Prostate gland (tissue), 2 donors: ENCODE results near the gene ADI1. TPM values are rescaled to one million over a fixed set of nuclear protein-coding genes. Genes with fewer than 3 reads are reported as not detected.

Source experiments
- DNase-seq: peaks from one replicate; pipeline ENCODE4 v3.0.0-alpha.2; 2019; ENCODE audit warnings: low spot score
- H3K27ac ChIP-seq, 2 donors: fragments of 200-600 bp; sonication (generic); 2 replicates each; pipeline ENCODE4 v1.5.1; 2017 to 2019
- H3K27me3 ChIP-seq: fragments of 200-600 bp; sonication (generic); replicated peaks from 2 replicates; pipeline ENCODE4 v1.5.1; 2019; ENCODE audit not compliant: insufficient read depth
- H3K36me3 ChIP-seq, 2 donors: fragments of 200-600 bp; sonication (generic); 1 replicate in 1 of 2; 2 replicates in 1 of 2; pipeline versions ENCODE4 v1.5.1 to v1.8.1; 2017 to 2019
- H3K4me1 ChIP-seq: fragments of 200-600 bp; sonication (generic); replicated peaks from 2 replicates; pipeline ENCODE4 v1.5.1; 2019
- H3K4me3 ChIP-seq, 2 donors: fragments of 200-600 bp; sonication (generic); 2 replicates each; pipeline ENCODE4 v1.5.1; 2017 to 2019
- H3K9me3 ChIP-seq: fragments of 200-600 bp; sonication (generic); 2 replicates; pipeline ENCODE4 v1.5.1; 2017
- POLR2A ChIP-seq: fragments of 450-650 bp; IDR thresholded peaks from one replicate; pipeline ENCODE4 v1.6.1; 2016; ENCODE audit warnings: antibody characterized with exemption, mild to moderate bottlenecking
- POLR2AphosphoS5 ChIP-seq: sonication (generic); formaldehyde crosslinking; IDR thresholded peaks from one replicate; pipeline ENCODE4 v1.6.1; 2017; ENCODE audit warnings: antibody characterized with exemption
- WGBS: methylation state at CpG from one replicate; pipeline ENCODE4 v1.1.5; 2018; 5-methylcytosine and 5-hydroxymethylcytosine counted together
- intact Hi-C: fragments of 100-400 bp; cut with DNase I; formaldehyde crosslinking; loops from one replicate; pipeline ENCODE4 v1.14.2; 2022
- total RNA-seq, 2 donors: library from RNA; depleted of rRNA; stranded (reverse); fragments of >200 nt; gene quantifications; one replicate each; pipeline ENCODE4 v1.1.0, GENCODE V29; 2016
- TF ChIP-seq, protein P1 (sequence below), 4 experiments: fragments of 200-600 bp in 2 of 4; fragments of 450-650 bp in 2 of 4; sonication (generic) in 2 of 4; IDR thresholded peaks; 1 replicate in 3 of 4; 2 replicates in 1 of 4; pipeline ENCODE4 v1.5.1; 2016 to 2019; ENCODE audit warnings: antibody characterized with exemption in 4 of 4, mild to moderate bottlenecking in 2 of 4, moderate library complexity in 2 of 4

The ADI1 gene
- total RNA-seq, 2 donors from 2014 or later: 81.7 to 270 TPM

DNA sequence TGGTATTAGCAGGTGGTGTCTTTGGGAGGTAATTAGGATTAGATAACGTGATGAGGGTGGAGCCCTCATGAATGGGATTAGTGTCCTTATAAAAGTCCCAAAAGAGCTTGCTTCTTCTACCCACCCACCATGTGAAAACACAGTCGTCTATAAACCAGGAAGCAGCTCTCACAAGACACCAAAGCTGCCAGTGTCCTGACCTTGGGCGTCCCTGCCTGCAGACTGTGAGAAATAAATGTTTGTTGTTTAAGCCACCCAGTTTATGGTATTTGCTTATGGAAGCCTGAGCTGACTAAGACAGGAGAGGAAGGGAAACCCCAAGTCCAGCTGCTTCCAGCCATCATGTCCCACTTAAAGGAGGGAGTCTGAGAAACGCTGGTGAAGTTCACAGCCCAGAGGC lies 13.6 kb downstream of the ADI1 start:
- TF ChIP-seq POLR2A (no peak), POLR2AphosphoS5 (no peak)
- TF ChIP-seq, protein P1, sequence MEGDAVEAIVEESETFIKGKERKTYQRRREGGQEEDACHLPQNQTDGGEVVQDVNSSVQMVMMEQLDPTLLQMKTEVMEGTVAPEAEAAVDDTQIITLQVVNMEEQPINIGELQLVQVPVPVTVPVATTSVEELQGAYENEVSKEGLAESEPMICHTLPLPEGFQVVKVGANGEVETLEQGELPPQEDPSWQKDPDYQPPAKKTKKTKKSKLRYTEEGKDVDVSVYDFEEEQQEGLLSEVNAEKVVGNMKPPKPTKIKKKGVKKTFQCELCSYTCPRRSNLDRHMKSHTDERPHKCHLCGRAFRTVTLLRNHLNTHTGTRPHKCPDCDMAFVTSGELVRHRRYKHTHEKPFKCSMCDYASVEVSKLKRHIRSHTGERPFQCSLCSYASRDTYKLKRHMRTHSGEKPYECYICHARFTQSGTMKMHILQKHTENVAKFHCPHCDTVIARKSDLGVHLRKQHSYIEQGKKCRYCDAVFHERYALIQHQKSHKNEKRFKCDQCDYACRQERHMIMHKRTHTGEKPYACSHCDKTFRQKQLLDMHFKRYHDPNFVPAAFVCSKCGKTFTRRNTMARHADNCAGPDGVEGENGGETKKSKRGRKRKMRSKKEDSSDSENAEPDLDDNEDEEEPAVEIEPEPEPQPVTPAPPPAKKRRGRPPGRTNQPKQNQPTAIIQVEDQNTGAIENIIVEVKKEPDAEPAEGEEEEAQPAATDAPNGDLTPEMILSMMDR (IDR thresholded peaks at IDR 0.05): no peak
- DNase-seq: no peak
- no peaks in the 10 kb centered on the region for H3K4me1 ChIP-seq
- whole genome bisulfite sequencing: 65% methylated on average over 4 of the region's 4 CpGs
- peaks cover 0 to 2% of the 10 kb centered on the region in 2 donors for H3K36me3 ChIP-seq
- H3K4me3 ChIP-seq: no peak overlapping the region
- H3K27me3 ChIP-seq: no peaks in the 10 kb centered on the region
- intact Hi-C loops: no loop called here
- H3K27ac ChIP-seq: peak overlapping the region in 1 of 2 donors; percentile 6
- no peaks in the 10 kb centered on the region for H3K9me3 ChIP-seq

DNA sequence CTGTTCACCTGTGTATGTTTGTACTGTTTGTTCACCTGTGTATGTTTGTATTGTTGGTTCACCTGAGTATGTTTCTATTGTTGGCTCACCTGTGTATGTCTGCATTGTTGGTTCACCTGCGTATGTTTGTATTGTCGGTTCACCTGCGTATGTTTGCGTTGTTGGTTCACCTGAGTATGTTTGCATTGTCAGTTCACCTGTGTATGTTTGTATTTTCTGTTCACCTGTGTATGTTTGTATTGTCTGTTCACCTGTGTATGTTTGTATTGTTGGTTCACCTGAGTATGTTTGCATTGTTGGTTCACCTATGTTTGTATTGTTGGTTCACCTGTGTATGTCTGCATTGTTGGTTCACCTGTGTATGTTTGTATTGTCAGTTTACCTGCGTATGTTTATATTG lies 14.6 kb downstream of the ADI1 start:
- TF ChIP-seq POLR2A: no peak
- intact Hi-C loops: no loop called here
- Histone ChIP-seq H3K4me1 (no peaks in the 10 kb centered on the region), H3K27ac (no peak overlapping the region), H3K36me3 (peaks cover 2 to 8% of the 10 kb centered on the region in 2 donors), H3K27me3 (no peaks in the 10 kb centered on the region), H3K9me3 (no peaks in the 10 kb centered on the region), H3K4me3 (no peak overlapping the region)
- no peak for DNase-seq
- 75% methylated on average over 5 of the region's 5 CpGs for WGBS

DNA sequence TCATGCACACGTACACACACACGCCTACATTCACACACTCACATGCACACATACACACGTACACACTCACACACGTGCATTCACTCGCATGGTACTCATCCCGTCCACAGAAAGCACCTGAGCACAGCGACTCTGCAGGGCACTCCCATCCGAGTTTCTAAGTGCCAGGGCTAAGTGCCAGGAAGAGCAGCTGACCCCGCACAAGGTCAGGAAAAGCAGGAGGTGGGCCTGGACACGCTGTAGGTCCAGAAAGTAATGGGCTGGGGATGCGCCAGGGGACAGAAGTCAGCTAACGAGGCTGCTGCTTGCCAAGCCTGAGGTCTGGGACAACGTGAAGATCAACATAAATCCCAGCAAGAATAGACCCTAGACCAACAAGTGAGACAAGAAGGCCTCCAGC lies 15.8 kb downstream of the ADI1 start:
- DNase-seq: no peak
- no peak overlapping the region for H3K27ac ChIP-seq
- no peaks in the 10 kb centered on the region for H3K27me3 ChIP-seq
- TF ChIP-seq, protein P1 (IDR thresholded peaks at IDR 0.05): no peak
- TF ChIP-seq POLR2A (no peak), POLR2AphosphoS5 (no peak)
- WGBS: 88% methylated on average over 13 of the region's 13 CpGs
- peaks cover 2 to 8% of the 10 kb centered on the region in 2 donors for H3K36me3 ChIP-seq
- H3K9me3 ChIP-seq: no peaks in the 10 kb centered on the region
- no peaks in the 10 kb centered on the region for H3K4me1 ChIP-seq
- intact Hi-C loops: no loop called here
- no peak overlapping the region for H3K4me3 ChIP-seq

DNA sequence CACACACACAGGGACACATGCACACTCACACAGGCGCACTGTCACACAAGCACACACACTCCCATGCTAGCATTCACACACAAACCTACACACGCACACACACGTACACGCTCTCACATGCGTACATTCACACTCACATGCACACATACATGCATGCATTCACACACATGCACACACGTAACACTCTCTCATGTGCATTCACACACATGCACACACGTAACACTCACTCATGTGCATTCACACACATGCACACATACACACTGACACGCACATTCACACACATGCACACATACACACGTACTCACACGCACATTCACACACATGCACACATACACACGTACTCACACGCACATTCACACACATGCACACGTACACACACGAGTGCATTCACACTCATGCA lies 16.3 kb downstream of the ADI1 start:
- H3K9me3 ChIP-seq: no peaks in the 10 kb centered on the region
- no peaks in the 10 kb centered on the region for H3K4me1 ChIP-seq
- intact Hi-C loops: no loop called here
- peaks cover 2 to 8% of the 10 kb centered on the region in 2 donors for H3K36me3 ChIP-seq
- no peak overlapping the region for H3K27ac ChIP-seq
- TF ChIP-seq, protein P1 (IDR thresholded peaks at IDR 0.05): no peak
- TF ChIP-seq POLR2AphosphoS5 (no peak), POLR2A (no peak)
- 94% methylated on average over 14 of the region's 14 CpGs for WGBS
- H3K4me3 ChIP-seq: no peak overlapping the region
- H3K27me3 ChIP-seq: no peaks in the 10 kb centered on the region
- no peak for DNase-seq

DNA sequence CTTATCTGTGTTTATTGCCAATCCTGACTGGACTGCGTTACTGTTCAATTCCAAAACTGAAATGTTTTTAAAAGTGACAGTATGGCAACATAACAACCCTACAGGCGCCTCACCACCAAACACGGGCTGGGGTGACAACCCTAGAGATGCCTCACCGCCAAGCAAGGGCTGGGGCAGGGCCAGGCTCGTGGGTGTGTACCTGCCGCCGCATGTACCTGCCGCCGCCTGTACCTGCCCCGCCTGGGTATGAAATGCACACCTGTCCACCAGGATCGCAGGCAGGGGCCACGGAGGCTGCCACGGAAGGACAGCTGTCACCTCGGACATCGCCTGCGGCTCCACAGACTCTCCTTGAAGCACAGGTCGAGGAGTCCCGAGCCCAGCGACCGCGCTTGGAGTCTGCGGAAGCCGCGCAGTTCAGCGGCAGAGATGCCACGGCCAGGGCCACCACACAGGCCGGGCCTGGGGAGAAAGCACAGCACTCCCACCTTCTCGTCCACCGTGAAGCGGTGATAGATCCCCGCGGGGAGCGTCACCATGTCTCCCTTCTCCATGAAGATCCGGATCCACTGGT lies 18.9 kb downstream of the ADI1 start:
- no peak for DNase-seq
- H3K27me3 ChIP-seq: no peaks in the 10 kb centered on the region
- 95% methylated on average over 34 of the region's 34 CpGs for WGBS

More for the DNA sequence above, 18.9 kb downstream of the ADI1 start:
- Histone ChIP-seq H3K4me1 (no peaks in the 10 kb centered on the region), H3K27ac (no peak overlapping the region), H3K9me3 (no peaks in the 10 kb centered on the region), H3K4me3 (no peak overlapping the region), H3K36me3 (peaks cover 8 to 14% of the 10 kb centered on the region in 2 donors)
- intact Hi-C loops: no loop called here
- TF ChIP-seq POLR2AphosphoS5: no peak
- TF ChIP-seq, protein P1 (IDR thresholded peaks at IDR 0.05): no peak
- no peak for TF ChIP-seq POLR2A
